K562 (cell line): ENCODE data around the gene DPH5. TPM values are rescaled to one million over a fixed set of nuclear protein-coding genes. Genes with fewer than 3 reads are reported as not detected.

Source experiments
- ATAC-seq: fragments of 200-7000 bp; cut with Tn5 transposase; 3 replicates; pipeline ENCODE4 v1.9.1; 2020; ENCODE audit warnings: moderate library complexity
- BruUV-seq: library from RNA; stranded (reverse); fragments of 400-500 nt; replicated peaks from 2 replicates; lab custom pipeline; 2021; lab: Mats Ljungman, UMichigan
- CTCF ChIA-PET: fragments of 300-600 bp; formaldehyde crosslinking; extraction: SDS; loops from one replicate; lab custom pipeline; 2021; ENCODE audit warnings: low intra/inter-chr PET ratio; lab: Yijun Ruan, JAX
- POLR2A ChIA-PET: fragments of 300-600, 350-650 bp; sonication (Branson Sonifier 250); formaldehyde crosslinking; extraction: SDS; loops from one replicate; lab custom pipeline; 2021; ENCODE audit warnings: antibody characterized with exemption, inconsistent platforms; lab: Yijun Ruan, JAX
- DNase-seq, 4 experiments: peaks; one replicate each; pipeline versions ENCODE4 v3.0.0 to v3.0.0-alpha.2; 2011 to 2018; ENCODE audit warnings: low spot score in 3 of 4, mixed read lengths in 3 of 4; ENCODE audit errors: extremely low read depth in 1 of 4
- FAIRE-seq: peaks from 2 replicates; lab custom pipeline; 2011; peaks lifted over from hg19 to GRCh38; lab: Jason Lieb, UNC
- H2AFZ ChIP-seq: 2 replicates; pipeline ENCODE4 v1.6.0; 2011; ENCODE audit warnings: low read depth, low read length, control low read depth, inconsistent platforms
- H3K27ac ChIP-seq: fragments of 200-600 bp; 3 replicates; pipeline ENCODE4 v1.8.0; 2011; ENCODE audit warnings: low read depth, mild to moderate bottlenecking, control low read depth, inconsistent platforms, low read length, moderate library complexity, mixed read lengths; ENCODE audit errors: extremely low read depth
- H3K27me3 ChIP-seq, 2 experiments: fragments of 300-600 bp in 1 of 2; 2 replicates in 1 of 2; 3 replicates in 1 of 2; pipeline versions ENCODE4 v1.6.0 to v1.8.0; 2011; ENCODE audit warnings: inconsistent platforms in 2 of 2, low read length in 2 of 2, mild to moderate bottlenecking in 1 of 2, mixed read lengths in 1 of 2, moderate library complexity in 1 of 2; ENCODE audit not compliant: control insufficient read depth in 2 of 2, insufficient read depth in 2 of 2
- H3K36me3 ChIP-seq: fragments of 300-600 bp; 3 replicates; pipeline ENCODE4 v1.8.0; 2011; ENCODE audit warnings: mild to moderate bottlenecking, low read length, inconsistent platforms; ENCODE audit not compliant: control insufficient read depth, insufficient read depth
- H3K4me1 ChIP-seq, 2 experiments: fragments of 200-600 bp in 1 of 2; replicated peaks in 1 of 2; 2 replicates in 1 of 2; 3 replicates in 1 of 2; pipeline versions ENCODE4 v1.5.1 to v1.8.0; 2011; ENCODE audit warnings: inconsistent platforms in 2 of 2, low read length in 2 of 2, mild to moderate bottlenecking in 1 of 2, mixed read lengths in 1 of 2, moderate library complexity in 1 of 2; ENCODE audit not compliant: control insufficient read depth in 2 of 2, insufficient read depth in 2 of 2
- H3K4me2 ChIP-seq: 2 replicates; pipeline ENCODE4 v1.6.1; 2011; ENCODE audit warnings: low read length, control low read depth, inconsistent platforms, mixed read lengths; ENCODE audit not compliant: insufficient read depth
- H3K4me3 ChIP-seq: fragments of 200-600 bp; sonication (generic), shearing (Covaris generic); 2 replicates; pipeline ENCODE4 v1.5.1; 2016; ENCODE audit warnings: control low read depth, inconsistent platforms
- H3K79me2 ChIP-seq: fragments of 200-600 bp; 3 replicates; pipeline ENCODE4 v1.8.0; 2011; ENCODE audit warnings: low read length, inconsistent platforms; ENCODE audit not compliant: control insufficient read depth, insufficient read depth
- H3K9ac ChIP-seq, 2 experiments: 2 replicates each; pipeline versions ENCODE4 v1.6.0 to v1.6.1; 2011; ENCODE audit warnings: low read depth in 2 of 2, low read length in 2 of 2, control low read depth in 1 of 2, inconsistent platforms in 1 of 2, mild to moderate bottlenecking in 1 of 2, mixed read lengths in 1 of 2; ENCODE audit not compliant: insufficient read depth in 1 of 2
- H3K9me1 ChIP-seq: one replicate; pipeline ENCODE4 v1.6.0; 2011; ENCODE audit warnings: inconsistent platforms, mild to moderate bottlenecking, low read length, moderate library complexity; ENCODE audit not compliant: control insufficient read depth, insufficient read depth
- H3K9me3 ChIP-seq: replicated peaks from 2 replicates; pipeline ENCODE4 v1.5.1; 2011; ENCODE audit warnings: low read depth, low read length, inconsistent platforms; ENCODE audit not compliant: control insufficient read depth, insufficient read depth
- H4K20me1 ChIP-seq: replicated peaks from 2 replicates; pipeline ENCODE4 v1.6.1; 2011; ENCODE audit warnings: low read length, inconsistent platforms, mixed read lengths; ENCODE audit not compliant: control insufficient read depth, insufficient read depth
- CCAR2 ChIP-seq: fragments of 200-400 bp; formaldehyde crosslinking; IDR thresholded peaks from 2 replicates; pipeline ENCODE4 v1.6.1; 2017; ENCODE audit warnings: mild to moderate bottlenecking, low read depth, low read length
- PHB ChIP-seq: fragments of 250-450 bp; sonication (Bioruptor Pico); IDR thresholded peaks from 2 replicates; pipeline ENCODE4 v1.5.0; 2021
- POLR2AphosphoS2 ChIP-seq: IDR thresholded peaks from 2 replicates; pipeline ENCODE4 v1.6.1; 2012; ENCODE audit warnings: low read length, improper control_type of control experiment
- RAD51 ChIP-seq: fragments of 450-650 bp; IDR thresholded peaks from 2 replicates; pipeline ENCODE4 v1.7.1; 2016; ENCODE audit warnings: low read depth, mild to moderate bottlenecking, borderline replicate concordance
- SMARCB1 ChIP-seq: IDR thresholded peaks from 2 replicates; pipeline ENCODE4 v1.6.1; 2011; ENCODE audit warnings: improper control_type of control experiment, low read depth; ENCODE audit not compliant: insufficient read length
- SRSF7 ChIP-seq: fragments of 200-400 bp; formaldehyde crosslinking; optimal IDR thresholded peaks from 2 replicates; pipeline ENCODE3; 2017; ENCODE audit warnings: mild to moderate bottlenecking, low read depth, low read length
- WGBS: fragments of 100-300 bp; shearing (Covaris generic); methylation state at CpG from one replicate; pipeline ENCODE4 v1.1.6; 2016; ENCODE audit warnings: low coverage, mixed read lengths; ENCODE audit not compliant: insufficient coverage; ENCODE audit errors: missing lambda C conversion rate; 5-methylcytosine and 5-hydroxymethylcytosine counted together
- in situ Hi-C: fragments of 300-500 bp; cut with MboI; formaldehyde crosslinking; loops from 4 replicates; pipeline ENCODE4 v1.15.0; 2018; ENCODE audit warnings: inconsistent platforms, mixed read lengths
- intact Hi-C: fragments of 100-400 bp; cut with micrococcal nuclease; formaldehyde crosslinking; loops from 2 replicates; pipeline ENCODE4 v1.14.2; 2022
- polyA plus RNA-seq, 8 experiments: library from polyadenylated mRNA; depleted of rRNA in 4 of 8; stranded (reverse) in 5 of 8; unstranded in 3 of 8; fragments of >200 nt; fragmentation: Nextera tagmentation in 2 of 8; fragmentation: Illumina TruSeq in 1 of 8; extraction: Ambion mirVana in 2 of 8; extraction: Trizol in 1 of 8; gene quantifications; 2 replicates each; pipeline versions ENCODE4 v1.2.1 to v1.2.3, GENCODE V29; 2011 to 2014; ENCODE audit warnings: inconsistent platforms in 1 of 8, missing spikeins in 1 of 8
- total RNA-seq, 7 experiments: library from RNA; depleted of rRNA in 6 of 7; stranded (reverse); fragments of >200 nt in 6 of 7; fragmentation: Illumina TruSeq in 2 of 7; extraction: Trizol in 2 of 7; gene quantifications; 2 replicates each; pipeline versions ENCODE4 v1.2.1 to v1.2.3, GENCODE V29; 2011 to 2021; ENCODE audit warnings: low replicate concordance in 1 of 7
- TF ChIP-seq, protein P1 (sequence below), 2 experiments: fragments of 450-650 bp in 1 of 2; IDR thresholded peaks; 2 replicates each; pipeline ENCODE4 v1.6.1; 2011 to 2017; ENCODE audit warnings: low read depth in 2 of 2, antibody characterized with exemption in 1 of 2, borderline replicate concordance in 1 of 2, low read length in 1 of 2, mild to moderate bottlenecking in 1 of 2, mixed read lengths in 1 of 2; ENCODE audit not compliant: control insufficient read depth in 1 of 2
- TF ChIP-seq, protein P2 (sequence below), 2 experiments: fragments of 450-650 bp; IDR thresholded peaks; 2 replicates each; pipeline ENCODE4 v1.6.1; 2016; ENCODE audit warnings: mild to moderate bottlenecking in 2 of 2, borderline replicate concordance in 1 of 2, low read depth in 1 of 2, moderate library complexity in 1 of 2
- TF ChIP-seq, protein P3 (sequence below): sonication (generic); formaldehyde crosslinking; IDR thresholded peaks from 2 replicates; pipeline ENCODE4 v1.9.0; 2022; ENCODE audit warnings: mild to moderate bottlenecking, missing genetic modification reagents

The DPH5 gene
- total and polyA plus RNA-seq, 9 of the 15 experiments (the other 6 are each of a cell fraction or from before 2014, with no cell fraction given): 37.6 to 159 (median 89.7) TPM

DNA sequence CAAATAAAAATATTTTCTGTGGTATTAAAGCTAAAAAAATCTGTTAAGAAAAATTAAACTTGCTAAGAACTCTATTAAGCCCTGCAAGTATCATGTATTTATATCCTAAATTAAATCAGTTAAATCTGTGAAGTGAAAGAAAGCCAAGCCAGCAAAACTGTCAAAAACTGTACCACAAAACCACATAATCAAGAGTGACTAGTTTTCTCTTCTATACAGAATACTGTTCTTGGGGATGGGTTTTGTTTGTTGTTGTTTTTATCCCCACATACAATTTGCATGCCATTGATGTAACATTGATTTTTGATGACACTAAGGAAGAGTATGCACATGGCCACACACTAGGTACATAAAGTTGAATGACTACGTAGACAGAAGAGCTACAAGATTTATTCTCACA lies 20.4 kb downstream of the DPH5 start:
- CTCF ChIA-PET: no interaction called here
- POLR2A ChIA-PET: interaction anchor here (0.6 to 0.8 kb wide), 2 partner anchors 8 to 363 kb away, joined by 3 to 4 read pairs; no protein-coding TSS in a partner anchor
- ATAC-seq (no peak), DNase-seq (no peak), FAIRE-seq (no peak)
- intact Hi-C loops (no loop called here), in situ Hi-C loops (no loop called here)
- Histone ChIP-seq H3K27me3 (no peaks in the 10 kb centered on the region), H3K79me2 (no peaks in the 10 kb centered on the region), H4K20me1 (no peaks in the 10 kb centered on the region), H3K27ac (no peak overlapping the region), H3K36me3 (peaks cover 75% of the 10 kb centered on the region), H3K4me3 (no peak overlapping the region), H2AFZ (no peak overlapping the region), H3K9ac (no peak overlapping the region), H3K9me1 (no peaks in the 10 kb centered on the region), H3K4me1 (peaks cover 5 to 20% of the 10 kb centered on the region in 2 experiments; a peak in 4 of 5 replicates), H3K4me2 (no peak overlapping the region), H3K9me3 (no peaks in the 10 kb centered on the region)
- BruUV-seq: no TSS peak
- WGBS: 92% methylated on average over 1 of the region's 1 CpG
- TF ChIP-seq SRSF7 (no peak), POLR2AphosphoS2 (no peak), PHB (CRISPR knock-in tag) (no peak), CCAR2 (no peak), SMARCB1 (no peak), RAD51 (no peak)
- TF ChIP-seq, protein P1, sequence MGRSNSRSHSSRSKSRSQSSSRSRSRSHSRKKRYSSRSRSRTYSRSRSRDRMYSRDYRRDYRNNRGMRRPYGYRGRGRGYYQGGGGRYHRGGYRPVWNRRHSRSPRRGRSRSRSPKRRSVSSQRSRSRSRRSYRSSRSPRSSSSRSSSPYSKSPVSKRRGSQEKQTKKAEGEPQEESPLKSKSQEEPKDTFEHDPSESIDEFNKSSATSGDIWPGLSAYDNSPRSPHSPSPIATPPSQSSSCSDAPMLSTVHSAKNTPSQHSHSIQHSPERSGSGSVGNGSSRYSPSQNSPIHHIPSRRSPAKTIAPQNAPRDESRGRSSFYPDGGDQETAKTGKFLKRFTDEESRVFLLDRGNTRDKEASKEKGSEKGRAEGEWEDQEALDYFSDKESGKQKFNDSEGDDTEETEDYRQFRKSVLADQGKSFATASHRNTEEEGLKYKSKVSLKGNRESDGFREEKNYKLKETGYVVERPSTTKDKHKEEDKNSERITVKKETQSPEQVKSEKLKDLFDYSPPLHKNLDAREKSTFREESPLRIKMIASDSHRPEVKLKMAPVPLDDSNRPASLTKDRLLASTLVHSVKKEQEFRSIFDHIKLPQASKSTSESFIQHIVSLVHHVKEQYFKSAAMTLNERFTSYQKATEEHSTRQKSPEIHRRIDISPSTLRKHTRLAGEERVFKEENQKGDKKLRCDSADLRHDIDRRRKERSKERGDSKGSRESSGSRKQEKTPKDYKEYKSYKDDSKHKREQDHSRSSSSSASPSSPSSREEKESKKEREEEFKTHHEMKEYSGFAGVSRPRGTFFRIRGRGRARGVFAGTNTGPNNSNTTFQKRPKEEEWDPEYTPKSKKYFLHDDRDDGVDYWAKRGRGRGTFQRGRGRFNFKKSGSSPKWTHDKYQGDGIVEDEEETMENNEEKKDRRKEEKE (IDR thresholded peaks at IDR 0.05; ENCODE audit: borderline replicate concordance in 1 of 2, control insufficient read depth in 1 of 2, low read depth in 2 of 2, low read length in 1 of 2): no peak
- TF ChIP-seq, protein P2, sequence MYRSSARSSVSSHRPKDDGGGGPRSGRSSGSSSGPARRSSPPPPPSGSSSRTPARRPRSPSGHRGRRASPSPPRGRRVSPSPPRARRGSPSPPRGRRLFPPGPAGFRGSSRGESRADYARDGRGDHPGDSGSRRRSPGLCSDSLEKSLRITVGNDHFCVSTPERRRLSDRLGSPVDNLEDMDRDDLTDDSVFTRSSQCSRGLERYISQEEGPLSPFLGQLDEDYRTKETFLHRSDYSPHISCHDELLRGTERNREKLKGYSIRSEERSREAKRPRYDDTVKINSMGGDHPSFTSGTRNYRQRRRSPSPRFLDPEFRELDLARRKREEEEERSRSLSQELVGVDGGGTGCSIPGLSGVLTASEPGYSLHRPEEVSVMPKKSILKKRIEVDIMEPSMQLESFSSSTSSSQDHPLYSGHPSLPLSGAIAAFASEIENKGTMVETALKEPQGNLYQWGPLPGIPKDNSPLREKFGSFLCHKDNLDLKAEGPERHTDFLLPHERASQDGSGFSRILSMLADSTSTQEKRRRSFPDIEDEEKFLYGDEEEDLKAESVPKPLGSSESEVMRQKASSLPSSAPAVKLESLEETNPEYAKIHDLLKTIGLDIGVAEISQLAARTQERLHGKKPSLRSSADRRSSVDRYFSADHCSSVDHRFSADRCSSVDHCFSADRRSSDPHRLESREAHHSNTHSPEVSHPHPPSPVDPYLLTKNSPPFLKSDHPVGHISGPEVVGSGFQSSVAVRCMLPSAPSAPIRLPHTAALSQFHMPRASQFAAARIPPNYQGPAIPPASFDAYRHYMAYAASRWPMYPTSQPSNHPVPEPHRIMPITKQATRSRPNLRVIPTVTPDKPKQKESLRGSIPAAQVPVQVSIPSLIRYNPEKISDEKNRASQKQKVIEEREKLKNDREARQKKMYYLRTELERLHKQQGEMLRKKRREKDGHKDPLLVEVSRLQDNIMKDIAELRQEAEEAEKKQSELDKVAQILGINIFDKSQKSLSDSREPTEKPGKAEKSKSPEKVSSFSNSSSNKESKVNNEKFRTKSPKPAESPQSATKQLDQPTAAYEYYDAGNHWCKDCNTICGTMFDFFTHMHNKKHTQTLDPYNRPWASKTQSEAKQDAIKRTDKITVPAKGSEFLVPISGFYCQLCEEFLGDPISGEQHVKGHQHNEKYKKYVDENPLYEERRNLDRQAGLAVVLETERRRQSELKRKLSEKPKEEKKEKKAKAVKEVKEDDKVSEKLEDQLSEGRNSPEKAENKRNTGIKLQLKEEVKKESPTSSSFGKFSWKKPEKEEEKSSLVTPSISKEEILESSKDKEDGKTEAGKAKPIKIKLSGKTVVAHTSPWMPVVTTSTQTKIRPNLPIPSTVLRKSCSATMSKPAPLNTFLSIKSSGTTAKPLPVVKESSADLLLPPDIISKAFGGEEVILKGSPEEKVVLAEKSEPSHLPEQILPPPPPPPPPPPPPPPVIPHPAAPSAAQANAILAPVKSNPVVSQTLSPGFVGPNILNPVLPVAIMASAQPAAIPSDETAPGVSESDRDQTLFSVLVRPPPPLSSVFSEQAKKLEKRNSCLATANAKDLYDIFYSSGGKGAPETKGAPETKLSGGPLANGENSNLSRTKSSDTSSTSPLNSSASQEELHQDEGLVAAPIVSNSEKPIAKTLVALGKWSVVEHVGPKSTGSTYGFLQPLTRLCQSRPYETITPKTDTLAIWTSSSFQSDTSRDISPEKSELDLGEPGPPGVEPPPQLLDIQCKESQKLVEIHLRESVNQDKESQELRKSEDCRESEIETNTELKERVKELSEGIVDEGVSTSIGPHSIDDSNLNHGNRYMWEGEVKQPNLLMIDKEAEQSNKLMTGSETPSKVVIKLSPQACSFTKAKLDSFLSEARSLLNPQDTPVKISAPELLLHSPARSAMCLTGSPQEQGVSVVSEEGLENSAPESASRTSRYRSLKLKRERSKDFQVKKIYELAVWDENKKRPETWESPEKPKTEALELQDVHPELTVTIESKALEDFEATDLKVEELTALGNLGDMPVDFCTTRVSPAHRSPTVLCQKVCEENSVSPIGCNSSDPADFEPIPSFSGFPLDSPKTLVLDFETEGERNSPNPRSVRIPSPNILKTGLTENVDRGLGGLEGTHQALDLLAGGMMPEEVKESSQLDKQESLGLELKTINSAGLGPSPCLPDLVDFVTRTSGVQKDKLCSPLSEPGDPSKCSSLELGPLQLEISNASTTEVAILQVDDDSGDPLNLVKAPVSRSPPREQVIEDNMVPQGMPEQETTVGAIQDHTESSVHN (IDR thresholded peaks at IDR 0.05; ENCODE audit: borderline replicate concordance in 1 of 2, low read depth in 1 of 2): no peak
- TF ChIP-seq, protein P3, sequence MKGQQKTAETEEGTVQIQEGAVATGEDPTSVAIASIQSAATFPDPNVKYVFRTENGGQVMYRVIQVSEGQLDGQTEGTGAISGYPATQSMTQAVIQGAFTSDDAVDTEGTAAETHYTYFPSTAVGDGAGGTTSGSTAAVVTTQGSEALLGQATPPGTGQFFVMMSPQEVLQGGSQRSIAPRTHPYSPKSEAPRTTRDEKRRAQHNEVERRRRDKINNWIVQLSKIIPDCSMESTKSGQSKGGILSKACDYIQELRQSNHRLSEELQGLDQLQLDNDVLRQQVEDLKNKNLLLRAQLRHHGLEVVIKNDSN (CRISPR knock-in tag): no peak
